Neuronal stem cell (in vitro differentiated cells): ENCODE results near the gene METTL16.

Experiments
- DNase-seq: peaks from one replicate; pipeline ENCODE4 v3.0.0-alpha.2; 2013; ENCODE audit warnings: low spot score
- H2AFZ ChIP-seq: one replicate; pipeline ENCODE4 v1.6.1; 2013; ENCODE audit warnings: mild to moderate bottlenecking, low read length, inconsistent platforms
- H2AK5ac ChIP-seq: 2 replicates; pipeline ENCODE4 v1.6.1; 2013; ENCODE audit warnings: low read depth, mild to moderate bottlenecking, inconsistent platforms, low read length, moderate library complexity, mixed read lengths
- H2BK120ac ChIP-seq: 2 replicates; pipeline ENCODE4 v1.6.1; 2013; ENCODE audit warnings: low read depth, mild to moderate bottlenecking, inconsistent platforms, low read length, moderate library complexity, mixed read lengths
- H2BK12ac ChIP-seq: one replicate; pipeline ENCODE4 v1.6.1; 2013; ENCODE audit warnings: low read length, inconsistent platforms
- H2BK15ac ChIP-seq: 2 replicates; pipeline ENCODE4 v1.6.1; 2013; ENCODE audit warnings: mild to moderate bottlenecking, low read length, inconsistent platforms, mixed read lengths
- H2BK5ac ChIP-seq: one replicate; pipeline ENCODE4 v1.6.1; 2013; ENCODE audit warnings: inconsistent platforms, mild to moderate bottlenecking, low read length, moderate library complexity
- H3K14ac ChIP-seq: one replicate; pipeline ENCODE4 v1.6.1; 2013; ENCODE audit warnings: low read length, inconsistent platforms
- H3K18ac ChIP-seq: 2 replicates; pipeline ENCODE4 v1.6.1; 2013; ENCODE audit warnings: low read length, inconsistent platforms
- H3K23ac ChIP-seq: 2 replicates; pipeline ENCODE4 v1.6.1; 2013; ENCODE audit warnings: low read depth, mild to moderate bottlenecking, mixed read lengths, low read length, inconsistent platforms; ENCODE audit not compliant: poor library complexity
- H3K27ac ChIP-seq: replicated peaks from 3 replicates; pipeline ENCODE4 v1.5.1; 2013; ENCODE audit warnings: low read length, inconsistent platforms
- H3K27me3 ChIP-seq, 3 experiments: 2 replicates each; pipeline ENCODE4 v1.6.1; 2013; ENCODE audit warnings: low read length in 3 of 3, mild to moderate bottlenecking in 2 of 3, inconsistent platforms in 1 of 3, low read depth in 1 of 3, mixed read lengths in 1 of 3, moderate library complexity in 1 of 3; ENCODE audit not compliant: control insufficient read depth in 3 of 3, insufficient read depth in 3 of 3
- H3K36me3 ChIP-seq, 2 donors: replicated peaks in 1 of 2; 2 replicates each; pipeline ENCODE4 v1.6.1; 2013; ENCODE audit warnings: low read length in 2 of 2; ENCODE audit not compliant: control insufficient read depth in 2 of 2, insufficient read depth in 2 of 2
- H3K4ac ChIP-seq: 2 replicates; pipeline ENCODE4 v1.6.1; 2013; ENCODE audit warnings: inconsistent platforms, mild to moderate bottlenecking, low read length, moderate library complexity
- H3K4me1 ChIP-seq, 2 donors: 1 replicate in 1 of 2; 2 replicates in 1 of 2; pipeline ENCODE4 v1.6.1; 2013; ENCODE audit warnings: low read length in 2 of 2, low read depth in 1 of 2; ENCODE audit not compliant: control insufficient read depth in 2 of 2, insufficient read depth in 1 of 2
- H3K4me2 ChIP-seq: one replicate; pipeline ENCODE4 v1.6.1; 2013; ENCODE audit warnings: mild to moderate bottlenecking, low read length, inconsistent platforms; ENCODE audit not compliant: insufficient read depth, poor library complexity, severe bottlenecking
- H3K4me3 ChIP-seq, 2 donors: 2 replicates each; pipeline ENCODE4 v1.5.1; 2013; ENCODE audit warnings: low read length in 2 of 2, mild to moderate bottlenecking in 2 of 2, inconsistent platforms in 1 of 2, moderate library complexity in 1 of 2
- H3K79me1 ChIP-seq: one replicate; pipeline ENCODE4 v1.6.1; 2013; ENCODE audit warnings: low read depth, mild to moderate bottlenecking, inconsistent platforms, low read length, moderate library complexity
- H3K9ac ChIP-seq: one replicate; pipeline ENCODE4 v1.6.1; 2013; ENCODE audit warnings: mild to moderate bottlenecking, low read depth, low read length, inconsistent platforms; ENCODE audit not compliant: poor library complexity
- H3K9me3 ChIP-seq, 2 donors: replicated peaks in 1 of 2; 2 replicates each; pipeline versions ENCODE3 to v1.6.1; 2013; ENCODE audit warnings: low read length in 2 of 2, mild to moderate bottlenecking in 2 of 2, inconsistent platforms in 1 of 2, low read depth in 1 of 2, mixed read lengths in 1 of 2, moderate library complexity in 1 of 2; ENCODE audit not compliant: control insufficient read depth in 2 of 2, insufficient read depth in 1 of 2
- H4K8ac ChIP-seq: one replicate; pipeline ENCODE4 v1.6.1; 2013; ENCODE audit warnings: low read depth, mild to moderate bottlenecking, inconsistent platforms, low read length, moderate library complexity
- H4K91ac ChIP-seq: one replicate; pipeline ENCODE4 v1.6.1; 2013; ENCODE audit warnings: low read length, low read depth, mild to moderate bottlenecking, inconsistent platforms; ENCODE audit not compliant: poor library complexity
- WGBS, 2 donors: extraction: QIAGEN DNeasy Blood & Tissue Kit; methylation state at CpG; one replicate each; pipeline ENCODE4 v1.1.7; 2013; ENCODE audit warnings: missing lambda C conversion rate in 2 of 2, mixed read lengths in 1 of 2; ENCODE audit not compliant: insufficient read length in 2 of 2, insufficient replicate concordance in 1 of 2; ENCODE audit errors: extremely low coverage in 2 of 2; 5-methylcytosine and 5-hydroxymethylcytosine counted together

The METTL16 gene

DNA sequence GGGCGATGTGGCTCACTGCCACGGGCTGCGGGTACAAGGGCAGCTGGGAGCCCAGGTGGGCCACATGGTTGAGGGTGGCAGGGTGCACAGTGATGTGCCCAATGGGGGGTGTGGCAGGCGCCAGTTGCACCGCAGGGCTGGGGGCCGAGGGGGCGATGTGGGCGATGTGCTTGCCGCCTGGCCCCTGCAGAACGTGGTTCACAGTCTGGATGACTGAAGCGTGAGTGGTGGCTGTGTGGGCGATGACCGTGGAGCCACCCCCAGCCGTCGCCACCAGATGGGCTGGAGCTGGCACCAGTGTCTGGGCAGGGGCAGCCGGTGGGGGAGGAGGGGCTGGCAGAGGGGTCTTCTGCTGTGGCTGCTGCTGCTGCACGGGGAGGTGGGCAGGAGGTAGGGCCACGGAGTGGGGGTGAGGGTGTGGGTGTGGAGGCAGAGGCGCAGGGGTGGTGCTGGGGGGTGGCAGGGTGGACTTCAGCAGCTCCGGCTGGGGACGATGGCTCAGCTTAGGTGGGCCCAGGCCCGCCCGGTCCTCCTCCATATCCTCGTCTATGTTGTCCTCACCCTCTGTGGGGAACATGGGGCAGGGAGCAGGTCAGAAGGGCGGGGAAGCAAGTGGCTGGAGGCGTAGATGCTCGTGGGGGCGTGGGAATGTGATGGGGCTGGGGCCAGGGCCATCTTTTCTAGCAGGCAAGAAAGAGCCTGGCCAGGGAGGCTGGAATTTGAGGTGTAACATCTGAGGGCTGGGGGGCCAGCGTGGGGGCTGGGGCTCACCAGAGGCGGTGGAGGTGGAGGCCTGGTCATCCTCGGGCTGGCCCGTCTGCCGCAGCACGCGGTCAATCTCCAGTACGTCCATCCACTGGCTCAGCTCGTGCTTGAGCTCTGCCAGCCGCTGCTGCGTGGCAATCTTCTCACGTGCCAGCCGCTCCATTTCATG is 124.3 kb downstream of the METTL16 start:
- H3K18ac ChIP-seq = no peak overlapping the region
- peak overlapping the region; percentile 55 for H3K9ac ChIP-seq
- H3K36me3 ChIP-seq = peaks cover 5 to 60% of the 10 kb centered on the region in 2 donors
- no CpG with 5 or more reads among the region's 41 CpGs for WGBS, 2 donors
- no peak overlapping the region for H2BK120ac ChIP-seq
- peaks cover 30 to 43% of the 10 kb centered on the region in 2 donors for H3K4me1 ChIP-seq
- no peaks in the 10 kb centered on the region for H3K9me3 ChIP-seq
- no peak overlapping the region for H4K91ac ChIP-seq
- no peak overlapping the region for H2BK12ac ChIP-seq
- H3K23ac ChIP-seq = peak overlapping the region; percentile 31
- no peak overlapping the region for H3K4ac ChIP-seq
- H3K27ac ChIP-seq = no peak overlapping the region
- peak overlapping the region; percentile 8 for H2BK5ac ChIP-seq
- no peaks in the 10 kb centered on the region for H3K27me3 ChIP-seq
- no peak overlapping the region for H3K4me3 ChIP-seq
- no peak overlapping the region for H4K8ac ChIP-seq
- H2AK5ac ChIP-seq = no peak overlapping the region
- no peak overlapping the region for H2AFZ ChIP-seq
- peaks cover 13% of the 10 kb centered on the region for H3K79me1 ChIP-seq
- no peak for DNase-seq
- peak overlapping the region; percentile 27 for H3K14ac ChIP-seq
- H2BK15ac ChIP-seq = no peak overlapping the region
- no peak overlapping the region for H3K4me2 ChIP-seq

DNA sequence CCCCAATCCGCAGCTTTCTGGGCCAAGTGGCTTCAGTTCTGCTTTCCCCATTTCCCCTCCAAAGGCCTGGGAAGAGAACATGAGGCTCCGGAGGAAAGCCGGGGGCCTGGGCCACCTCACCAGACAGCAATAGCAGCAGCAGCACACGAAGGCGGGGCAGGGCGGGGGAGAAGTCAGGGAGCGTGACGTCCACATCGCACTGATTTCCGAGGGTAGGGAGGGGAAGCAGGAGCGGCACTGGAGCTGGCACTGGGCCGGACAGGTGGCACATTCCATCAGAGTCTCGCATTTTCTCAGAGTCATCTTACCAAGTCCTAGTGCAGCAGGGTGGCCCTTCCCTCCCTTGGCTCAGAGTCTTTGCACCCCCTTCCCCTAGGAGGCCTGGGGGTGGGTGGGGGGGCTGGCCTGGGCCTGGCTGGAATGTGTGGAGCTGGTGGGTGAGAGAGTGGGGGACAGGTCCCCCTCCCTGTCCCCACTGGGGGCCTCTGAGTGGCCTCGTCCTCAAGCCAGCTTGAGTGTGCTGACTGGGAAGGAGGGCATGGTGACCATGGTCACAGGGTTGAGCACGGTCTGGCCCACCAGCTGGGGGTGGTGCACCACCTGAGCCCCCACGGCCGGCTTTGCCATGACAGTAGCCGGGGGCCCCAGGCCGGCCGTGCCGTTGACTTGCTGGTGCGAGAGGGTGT is 125.1 kb downstream of the METTL16 start:
- Histone ChIP-seq H3K4me1 (peaks cover 24 to 35% of the 10 kb centered on the region in 2 donors), H3K4me3 (no peak overlapping the region), H2BK5ac (peak overlapping the region; percentile 8), H3K27ac (no peak overlapping the region), H2BK15ac (no peak overlapping the region), H3K18ac (no peak overlapping the region), H3K9ac (peak overlapping the region; percentile 72), H3K14ac (peak overlapping the region; percentile 14), H3K27me3 (no peaks in the 10 kb centered on the region), H2AFZ (no peak overlapping the region), H3K4me2 (no peak overlapping the region), H3K9me3 (no peaks in the 10 kb centered on the region), H3K23ac (no peak overlapping the region), H2BK120ac (no peak overlapping the region), H4K91ac (no peak overlapping the region), H3K79me1 (peaks cover 10% of the 10 kb centered on the region), H3K36me3 (peaks cover 7 to 56% of the 10 kb centered on the region in 2 donors), H2AK5ac (no peak overlapping the region), H4K8ac (no peak overlapping the region), H3K4ac (no peak overlapping the region), H2BK12ac (no peak overlapping the region)
- no CpG with 5 or more reads among the region's 22 CpGs for WGBS, 2 donors
- DNase-seq = no peak

DNA sequence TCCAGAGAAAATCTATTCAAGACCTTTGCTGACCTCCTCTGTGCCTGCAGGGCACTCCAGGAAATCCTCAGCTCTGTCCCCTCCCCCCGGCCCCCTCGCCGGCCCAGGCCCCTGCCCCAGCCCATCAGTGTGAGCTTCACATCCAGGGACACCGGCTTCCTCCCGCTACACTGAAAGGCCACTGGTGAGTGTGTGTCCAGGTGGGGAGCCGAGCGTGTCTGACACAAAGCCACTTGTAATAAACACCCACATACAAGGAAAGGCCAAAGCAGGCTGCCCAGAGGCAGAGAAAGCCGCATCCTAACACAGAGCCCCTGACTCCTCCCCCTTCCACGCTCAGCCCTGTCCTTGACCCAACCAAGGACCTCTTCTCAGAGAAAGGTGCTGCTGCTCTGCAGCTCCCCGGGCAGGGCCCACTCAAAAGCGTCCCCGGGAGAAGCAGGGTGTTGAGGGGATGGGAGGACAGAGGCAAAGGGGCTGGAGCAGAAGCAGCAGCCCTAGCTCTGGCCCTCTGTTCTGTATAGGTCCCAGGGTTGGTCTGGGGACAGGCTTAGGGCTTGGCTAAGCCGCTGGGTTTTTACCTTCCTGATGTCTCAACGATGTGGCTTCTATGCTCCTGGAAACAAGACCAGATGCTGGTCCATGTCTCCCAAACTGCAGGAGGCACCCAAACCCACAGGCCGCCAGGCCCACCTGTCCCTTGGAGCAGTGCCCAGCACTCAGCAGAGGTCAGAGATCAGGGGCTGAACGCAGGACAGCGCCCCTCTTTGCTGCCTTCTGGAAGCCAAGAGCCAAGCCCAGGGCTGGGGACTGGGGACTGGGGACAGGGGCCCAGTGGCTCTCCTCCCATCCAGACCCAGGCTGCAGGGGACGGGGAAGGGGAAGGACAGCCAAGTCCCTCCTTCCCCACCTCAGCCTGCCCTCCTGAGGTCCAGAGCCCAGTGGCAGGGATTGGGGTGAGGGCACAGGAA is 126.2 kb downstream of the METTL16 start:
- Histone ChIP-seq H3K79me1 (peaks cover 6% of the 10 kb centered on the region), H4K91ac (no peak overlapping the region), H2AK5ac (no peak overlapping the region), H2BK15ac (no peak overlapping the region), H3K4ac (no peak overlapping the region), H4K8ac (no peak overlapping the region), H3K4me2 (no peak overlapping the region), H2BK5ac (no peak overlapping the region), H2AFZ (peak overlapping the region; percentile 56), H3K27ac (peak overlapping the region; percentile 70), H3K14ac (no peak overlapping the region), H2BK120ac (no peak overlapping the region), H3K9ac (no peak overlapping the region), H3K23ac (no peak overlapping the region), H3K4me1 (peaks cover 28 to 33% of the 10 kb centered on the region in 2 donors), H3K4me3 (peak overlapping the region in 1 of 2 donors; percentile 15), H3K18ac (peak overlapping the region; percentile 73), H3K9me3 (no peaks in the 10 kb centered on the region), H2BK12ac (no peak overlapping the region), H3K27me3 (no peaks in the 10 kb centered on the region), H3K36me3 (peaks cover 11 to 60% of the 10 kb centered on the region in 2 donors)
- DNase-seq = no peak
- WGBS, 2 donors = no CpG with 5 or more reads among the region's 18 CpGs
